HEK293 (cell line): ENCODE data around the gene ERCC3.
A peak's percentile ranks its signal among the peaks of the same experiment; 100 is the strongest.
"Not testable (repeated sequence)": the region's sequence is repeated elsewhere in the genome, so short reads cannot be mapped to it uniquely, and the experiment has no call there.

ENCODE experiments used
- CTCF ChIA-PET: fragments of 350-600 bp; formaldehyde crosslinking; extraction: SDS; loops from one replicate; lab custom pipeline; 2021; ENCODE audit warnings: antibody characterized with exemption; lab: Yijun Ruan, JAX
- POLR2A ChIA-PET: fragments of 300-600 bp; formaldehyde crosslinking; extraction: SDS; loops from one replicate; lab custom pipeline; 2020; ENCODE audit warnings: antibody characterized with exemption, inconsistent platforms; lab: Yijun Ruan, JAX
- H3K27ac ChIP-seq: fragments of 200-500 bp; sonication (Bioruptor generic); 2 replicates; pipeline ENCODE4 v1.5.1; 2014; ENCODE audit warnings: low read depth, low read length, control low read depth, inconsistent platforms; ENCODE audit errors: extremely low read depth
- H3K36me3 ChIP-seq, 2 experiments: fragments of 200-500 bp in 1 of 2; sonication (Bioruptor generic) in 1 of 2; 1 replicate in 1 of 2; 2 replicates in 1 of 2; pipeline ENCODE4 v1.5.1; 2014 to 2017; ENCODE audit warnings: inconsistent platforms in 2 of 2, low read length in 2 of 2; ENCODE audit not compliant: control insufficient read depth in 2 of 2, insufficient read depth in 1 of 2
- H3K4me1 ChIP-seq: fragments of 200-500 bp; sonication (Bioruptor generic); 2 replicates; pipeline ENCODE4 v1.5.1; 2014; ENCODE audit warnings: mild to moderate bottlenecking, low read length, inconsistent platforms; ENCODE audit not compliant: control insufficient read depth, insufficient read depth
- H3K4me3 ChIP-seq: 2 replicates; pipeline ENCODE4 v1.5.1; 2011; ENCODE audit warnings: low read depth, mild to moderate bottlenecking, control low read depth, low read length, moderate library complexity
- H3K9me3 ChIP-seq: fragments of 200-500 bp; sonication (Bioruptor generic); 2 replicates; pipeline ENCODE4 v1.5.1; 2014; ENCODE audit warnings: low read depth, low read length, inconsistent platforms; ENCODE audit not compliant: control insufficient read depth, insufficient read depth
- ATF2 ChIP-seq: fragments of 450-650 bp; formaldehyde crosslinking; IDR thresholded peaks from 2 replicates; pipeline ENCODE4 v1.5.1; 2016; ENCODE audit warnings: missing biosample characterization, missing genetic modification characterization, low read depth
- FEZF1 ChIP-seq: fragments of 450-650 bp; formaldehyde crosslinking; IDR thresholded peaks from 2 replicates; pipeline ENCODE4 v1.5.1; 2016; ENCODE audit warnings: missing biosample characterization, missing genetic modification characterization
- OSR2 ChIP-seq: fragments of 450-650 bp; formaldehyde crosslinking; IDR thresholded peaks from 2 replicates; pipeline ENCODE4 v1.5.1; 2016; ENCODE audit warnings: missing biosample characterization, missing genetic modification characterization
- PRDM4 ChIP-seq: fragments of 450-650 bp; formaldehyde crosslinking; IDR thresholded peaks from 2 replicates; pipeline ENCODE4 v1.5.1; 2017; ENCODE audit warnings: missing biosample characterization, missing genetic modification characterization
- SP7 ChIP-seq: fragments of 450-650 bp; formaldehyde crosslinking; IDR thresholded peaks from 2 replicates; pipeline ENCODE4 v1.5.1; 2016; ENCODE audit warnings: missing biosample characterization, missing genetic modification characterization
- TSHZ1 ChIP-seq: fragments of 450-650 bp; formaldehyde crosslinking; IDR thresholded peaks from 2 replicates; pipeline ENCODE4 v1.5.1; 2016; ENCODE audit warnings: missing biosample characterization, missing genetic modification characterization, borderline replicate concordance
- ZBTB1 ChIP-seq: fragments of 450-650 bp; formaldehyde crosslinking; IDR thresholded peaks from 2 replicates; pipeline ENCODE4 v1.5.1; 2016; ENCODE audit warnings: missing biosample characterization, missing genetic modification characterization
- ZBTB20 ChIP-seq: fragments of 450-650 bp; formaldehyde crosslinking; IDR thresholded peaks from 2 replicates; pipeline ENCODE4 v1.5.1; 2016; ENCODE audit warnings: missing biosample characterization, missing genetic modification characterization
- ZBTB21 ChIP-seq: fragments of 450-650 bp; formaldehyde crosslinking; IDR thresholded peaks from 2 replicates; pipeline ENCODE4 v1.5.1; 2017; ENCODE audit warnings: missing biosample characterization, missing genetic modification characterization
- ZBTB44 ChIP-seq: fragments of 450-650 bp; IDR thresholded peaks from 2 replicates; pipeline ENCODE4 v1.5.1; 2018; ENCODE audit warnings: missing biosample characterization, mild to moderate bottlenecking, missing genetic modification characterization
- ZEB2 ChIP-seq: fragments of 450-650 bp; formaldehyde crosslinking; IDR thresholded peaks from 2 replicates; pipeline ENCODE4 v1.5.1; 2016; ENCODE audit warnings: missing biosample characterization, missing genetic modification characterization
- ZNF146 ChIP-seq: fragments of 450-650 bp; formaldehyde crosslinking; IDR thresholded peaks from 2 replicates; pipeline ENCODE4 v1.5.1; 2016; ENCODE audit warnings: missing biosample characterization, missing genetic modification characterization
- ZNF324 ChIP-seq: fragments of 450-650 bp; formaldehyde crosslinking; IDR thresholded peaks from 2 replicates; pipeline ENCODE4 v1.5.1; 2016; ENCODE audit warnings: missing biosample characterization, missing genetic modification characterization
- ZNF366 ChIP-seq: fragments of 450-650 bp; formaldehyde crosslinking; conservative IDR thresholded peaks from 2 replicates; pipeline ENCODE4 v1.5.1; 2016; ENCODE audit warnings: missing biosample characterization, missing genetic modification characterization
- ZNF398 ChIP-seq: fragments of 450-650 bp; formaldehyde crosslinking; IDR thresholded peaks from 2 replicates; pipeline ENCODE4 v1.5.1; 2017; ENCODE audit warnings: missing biosample characterization, missing genetic modification characterization
- ZNF560 ChIP-seq: fragments of 450-650 bp; formaldehyde crosslinking; IDR thresholded peaks from 2 replicates; pipeline ENCODE4 v1.5.1; 2017; ENCODE audit warnings: missing biosample characterization, missing genetic modification characterization, borderline replicate concordance
- ZNF629 ChIP-seq: fragments of 450-650 bp; formaldehyde crosslinking; IDR thresholded peaks from 2 replicates; pipeline ENCODE4 v1.5.1; 2017; ENCODE audit warnings: missing biosample characterization, missing genetic modification characterization
- ZNF692 ChIP-seq: fragments of 450-650 bp; formaldehyde crosslinking; IDR thresholded peaks from 2 replicates; pipeline ENCODE4 v1.5.1; 2016; ENCODE audit warnings: missing biosample characterization, missing genetic modification characterization
- ZXDB ChIP-seq: fragments of 450-650 bp; formaldehyde crosslinking; IDR thresholded peaks from 2 replicates; pipeline ENCODE4 v1.5.1; 2016; ENCODE audit warnings: missing biosample characterization, missing genetic modification characterization

The ERCC3 gene

GRCh38 chr2:127225186-127225960 lies 68.6 kb downstream of the ERCC3 start (continued):
- TF ChIP-seq TSHZ1 (tag by site-specific recombination) (no peak), ZNF560 (tag by site-specific recombination) (no peak), ZBTB1 (tag by site-specific recombination) (no peak), ZNF366 (no peak)

GRCh38 chr2:127224135-127224534 lies 69.8 kb downstream of the ERCC3 start:
- peaks cover 24% of the 10 kb centered on the region for H3K4me1 ChIP-seq
- CTCF ChIA-PET, result interaction anchor here (0.7 to 1.4 kb wide), 3 partner anchors 27 to 255 kb away, joined by 3 read pairs; no protein-coding TSS in a partner anchor
- H3K36me3 ChIP-seq, H3K27ac ChIP-seq, POLR2A ChIA-PET, H3K9me3 ChIP-seq, H3K4me3 ChIP-seq: not testable (repeated sequence)
- peak; percentile 45; the same call in 1 of the 2 replicates for TF ChIP-seq ZBTB21
- TF ChIP-seq ZBTB20, result peak; percentile 45; the same call in 1 of the 2 replicates
- TF ChIP-seq FEZF1 (tag by site-specific recombination), result 0 out of 2 replicates have a peak, but pooled peaks have one; percentile 44
- peak; percentile 23; the same call in 1 of the 2 replicates for TF ChIP-seq ZNF324 (tag by site-specific recombination)
- TF ChIP-seq SP7 (tag by site-specific recombination), result peak; percentile 71
- TF ChIP-seq ZBTB44, result peak; percentile 35; the same call in 1 of the 2 replicates
- TF ChIP-seq ZNF146 (tag by site-specific recombination), result peak; percentile 91
- peak; percentile 87 for TF ChIP-seq ZEB2 (tag by site-specific recombination)
- peak; percentile 75; the same call in 1 of the 2 replicates for TF ChIP-seq ZNF629 (tag by site-specific recombination)
- 0 out of 2 replicates have a peak, but pooled peaks have one; percentile 28 for TF ChIP-seq ZNF692
- TF ChIP-seq PRDM4 (tag by site-specific recombination), result peak; percentile 83
- peak; percentile 31; the same call in 1 of the 2 replicates for TF ChIP-seq OSR2 (tag by site-specific recombination)
- 0 out of 2 replicates have a peak, but pooled peaks have one; percentile 33 for TF ChIP-seq ZXDB (tag by site-specific recombination)
- peak; percentile 70 for TF ChIP-seq ATF2 (tag by site-specific recombination)
- TF ChIP-seq ZNF398 (tag by site-specific recombination), result peak; percentile 50
